OCI-LY7 (cell line): ENCODE measurements around the gene HELB. TPM values are rescaled to one million over a fixed set of nuclear protein-coding genes. Genes with fewer than 3 reads are reported as not detected.

Source experiments
- Bru-seq: library from RNA; stranded (reverse); fragments of 400-500 nt; gene quantifications from one replicate; lab custom pipeline; 2021; lab: Mats Ljungman, UMichigan
- BruChase-seq, 2 experiments: library from RNA; stranded (reverse); fragments of 400-500 nt; gene quantifications; one replicate each; lab custom pipeline; 2021; lab: Mats Ljungman, UMichigan
- BruUV-seq: library from RNA; stranded (reverse); fragments of 400-500 nt; replicated peaks from 2 replicates; lab custom pipeline; 2021; lab: Mats Ljungman, UMichigan
- CTCF ChIA-PET: fragments of 300-600 bp; sonication (Branson Sonifier 250); formaldehyde crosslinking; loops from one replicate; lab custom pipeline; 2022; ENCODE audit warnings: antibody characterized with exemption; ENCODE audit not compliant: unreplicated experiment; lab: Charles Lee
- POLR2A ChIA-PET: fragments of 300-600 bp; sonication (Branson Sonifier 250); formaldehyde crosslinking; loops from one replicate; lab custom pipeline; 2022; ENCODE audit warnings: antibody characterized with exemption; lab: Charles Lee
- DNase-seq: peaks from one replicate; pipeline ENCODE4 v3.0.0-alpha.2; 2015; ENCODE audit warnings: low spot score
- H2AFZ ChIP-seq: fragments of 200-600 bp; sonication (generic), shearing (Covaris generic); 2 replicates; pipeline ENCODE4 v1.6.1; 2014; ENCODE audit warnings: mild to moderate bottlenecking, antibody characterized with exemption, low read length, moderate library complexity
- H3K27ac ChIP-seq: fragments of 200-600 bp; sonication (generic); 2 replicates; pipeline ENCODE4 v1.5.1; 2014; ENCODE audit warnings: mixed run types, low read depth, mild to moderate bottlenecking, moderate library complexity, low read length, inconsistent platforms; ENCODE audit not compliant: poor library complexity, severe bottlenecking
- H3K36me3 ChIP-seq: fragments of 200-600 bp; sonication (generic); 2 replicates; pipeline ENCODE4 v1.6.1; 2014; ENCODE audit warnings: mild to moderate bottlenecking, antibody characterized with exemption, low read length, moderate library complexity, mixed read lengths; ENCODE audit not compliant: insufficient read depth
- H3K4me1 ChIP-seq: fragments of 200-600 bp; sonication (generic); 2 replicates; pipeline ENCODE4 v1.5.1; 2014; ENCODE audit warnings: mild to moderate bottlenecking, low read length; ENCODE audit not compliant: insufficient read depth, poor library complexity, severe bottlenecking
- H3K4me2 ChIP-seq: fragments of 200-600 bp; sonication (generic); 2 replicates; pipeline ENCODE4 v1.6.1; 2014; ENCODE audit warnings: mild to moderate bottlenecking, low read length
- H3K4me3 ChIP-seq: fragments of 200-600 bp; sonication (generic); 2 replicates; pipeline ENCODE4 v1.5.1; 2014; ENCODE audit warnings: mild to moderate bottlenecking, low read depth, low read length; ENCODE audit not compliant: poor library complexity, severe bottlenecking
- H3K79me2 ChIP-seq: fragments of 200-600 bp; sonication (generic); 2 replicates; pipeline ENCODE4 v1.6.1; 2016; ENCODE audit warnings: low read depth, mild to moderate bottlenecking, low read length, moderate library complexity, mixed read lengths; ENCODE audit not compliant: insufficient read depth
- H3K9me2 ChIP-seq: fragments of 200-600 bp; sonication (generic); 2 replicates; pipeline ENCODE4 v1.6.1; 2016; ENCODE audit warnings: mild to moderate bottlenecking, low read length, mixed read lengths; ENCODE audit not compliant: insufficient read depth
- H3K9me3 ChIP-seq: fragments of 200-600 bp; sonication (generic); 2 replicates; pipeline ENCODE4 v1.6.1; 2014; ENCODE audit warnings: mild to moderate bottlenecking, mixed run types, low read length, mixed read lengths
- H4K20me1 ChIP-seq: fragments of 200-600 bp; sonication (generic); 2 replicates; pipeline ENCODE4 v1.6.1; 2014; ENCODE audit warnings: mild to moderate bottlenecking, antibody characterized with exemption, low read length, moderate library complexity, mixed read lengths; ENCODE audit not compliant: insufficient read depth
- EZH2phosphoT487 ChIP-seq: fragments of 200-600 bp; sonication (generic); IDR thresholded peaks from 2 replicates; pipeline ENCODE4 v1.6.1; 2018; ENCODE audit warnings: low read depth, borderline replicate concordance, mild to moderate bottlenecking, mixed run types, antibody characterized with exemption, low read length, moderate library complexity, mixed read lengths
- intact Hi-C: fragments of 100-400 bp; cut with micrococcal nuclease; formaldehyde crosslinking; loops from one replicate; pipeline ENCODE4 v1.10.0; 2022; ENCODE audit not compliant: unreplicated experiment
- long read RNA-seq: library from polyadenylated mRNA; stranded (forward); transcript quantifications from one replicate; pipeline ENCODE4 v2.0.0, GENCODE V29; 2022
- total RNA-seq, 2 experiments: library from RNA; depleted of rRNA in 1 of 2; stranded (reverse); fragments of >200 nt in 1 of 2; shearing (Covaris generic) in 1 of 2; gene quantifications; 2 replicates each; pipeline ENCODE4 v1.2.3, GENCODE V29; 2014 to 2022
- TF ChIP-seq, protein P1 (sequence below): fragments of 200-600 bp; sonication (generic); conservative IDR thresholded peaks from 2 replicates; pipeline ENCODE4 v1.5.1; 2014; ENCODE audit warnings: mild to moderate bottlenecking, antibody characterized with exemption, low read length, moderate library complexity, mixed read lengths

Gene HELB
- 3.8 and 6.0 TPM in 2 replicates for total RNA-seq (2014; rRNA removed; shearing (Covaris generic))
- total RNA-seq (2022) = 7.5 and 8.1 TPM in 2 replicates
- Bru-seq, nascent RNA = percentile 55 among the genes with signal in this experiment
- BruChase-seq, experiment 1, labeled RNA remaining after a 6-hour chase = percentile 62 among the genes with signal in this experiment
- percentile 66 among the genes with signal in this experiment for BruChase-seq, experiment 2, labeled RNA remaining after a 2-hour chase
- long read RNA-seq, partial matches to known transcripts = 3 of 4 reads
- long read RNA-seq, other reads (novel, unspliced or antisense) = 0 of 4 reads

GRCh38 chr12:66301944-66302826 is at the start of gene HELB:
HELB (plus strand) TSS chr12:66302493; CDS start chr12:66302604, 111 bp downstream.
- intact Hi-C loops = loop anchor here (2.0 to 5.0 kb wide), 4 partner anchors 65 to 315 kb away; partner anchors contain the start of genes LLPH and TMBIM4
- no peaks in the 10 kb centered on the region for H3K9me2 ChIP-seq
- no peaks in the 10 kb centered on the region for H4K20me1 ChIP-seq
- peaks cover 31% of the 10 kb centered on the region for H3K4me1 ChIP-seq
- CTCF ChIA-PET = interaction anchor here (0.6 to 0.7 kb wide), 3 partner anchors 19 to 1002 kb away, joined by 4 to 24 read pairs (median 17); no protein-coding TSS in a partner anchor
- no peak for TF ChIP-seq EZH2phosphoT487
- TF ChIP-seq, protein P1, sequence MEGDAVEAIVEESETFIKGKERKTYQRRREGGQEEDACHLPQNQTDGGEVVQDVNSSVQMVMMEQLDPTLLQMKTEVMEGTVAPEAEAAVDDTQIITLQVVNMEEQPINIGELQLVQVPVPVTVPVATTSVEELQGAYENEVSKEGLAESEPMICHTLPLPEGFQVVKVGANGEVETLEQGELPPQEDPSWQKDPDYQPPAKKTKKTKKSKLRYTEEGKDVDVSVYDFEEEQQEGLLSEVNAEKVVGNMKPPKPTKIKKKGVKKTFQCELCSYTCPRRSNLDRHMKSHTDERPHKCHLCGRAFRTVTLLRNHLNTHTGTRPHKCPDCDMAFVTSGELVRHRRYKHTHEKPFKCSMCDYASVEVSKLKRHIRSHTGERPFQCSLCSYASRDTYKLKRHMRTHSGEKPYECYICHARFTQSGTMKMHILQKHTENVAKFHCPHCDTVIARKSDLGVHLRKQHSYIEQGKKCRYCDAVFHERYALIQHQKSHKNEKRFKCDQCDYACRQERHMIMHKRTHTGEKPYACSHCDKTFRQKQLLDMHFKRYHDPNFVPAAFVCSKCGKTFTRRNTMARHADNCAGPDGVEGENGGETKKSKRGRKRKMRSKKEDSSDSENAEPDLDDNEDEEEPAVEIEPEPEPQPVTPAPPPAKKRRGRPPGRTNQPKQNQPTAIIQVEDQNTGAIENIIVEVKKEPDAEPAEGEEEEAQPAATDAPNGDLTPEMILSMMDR = no peak
- DNase-seq = peak; percentile 96
- peak within 1 kb of the TSS; percentile 94 for H2AFZ ChIP-seq
- no TSS peak for BruUV-seq
- H3K9me3 ChIP-seq = no peaks in the 10 kb centered on the region
- H3K27ac ChIP-seq = peak within 1 kb of the TSS; percentile 16
- POLR2A ChIA-PET = interaction anchor here (0.5 to 2.5 kb wide), 18 partner anchors 9 to 967 kb away, joined by 3 to 14 read pairs (median 4); partner anchors contain the start of gene LLPH
- H3K79me2 ChIP-seq = no peaks in the 10 kb centered on the region; the same call in 1 of the 2 replicates
- H3K4me2 ChIP-seq = peak within 1 kb of the TSS; percentile 89
- peaks cover 8% of the 10 kb centered on the region; the same call in 1 of the 2 replicates for H3K36me3 ChIP-seq
- H3K4me3 ChIP-seq = peak within 1 kb of the TSS; percentile 73

GRCh38 chr12:66252771-66253170 is 49.5 kb upstream of the HELB start:
- ChIA-PET POLR2A (no interaction called here), CTCF (no interaction called here)
- no peaks in the 10 kb centered on the region for H4K20me1 ChIP-seq
- no peaks in the 10 kb centered on the region for H3K4me1 ChIP-seq
- H2AFZ ChIP-seq = no peak overlapping the region
- intact Hi-C loops = no loop called here
- no peak overlapping the region for H3K27ac ChIP-seq
- no peak for DNase-seq
- no peaks in the 10 kb centered on the region for H3K79me2 ChIP-seq
- no TSS peak for BruUV-seq
- TF ChIP-seq EZH2phosphoT487 = no peak
- TF ChIP-seq, protein P1 = no peak
- no peaks in the 10 kb centered on the region for H3K9me3 ChIP-seq
- no peaks in the 10 kb centered on the region for H3K9me2 ChIP-seq
- no peaks in the 10 kb centered on the region for H3K36me3 ChIP-seq
- no peak overlapping the region for H3K4me2 ChIP-seq
- no peak overlapping the region for H3K4me3 ChIP-seq
